NCI-H82 treated with DMSO at 0.1 percent for 48 hours (cell line): ENCODE results near the gene RSAD2.

ENCODE experiments used
- DNase-seq: peaks from one replicate; lab custom pipeline; 2025; ENCODE audit not compliant: unreplicated experiment; lab: John Stamatoyannopoulos, UW

Gene RSAD2

GRCh38 chr2:6905668-6906067 is 28.1 kb downstream of the RSAD2 start:
- no peak for DNase-seq

- DNase-seq, result no peak
Measured at GRCh38 chr2:6906165-6906741, 28.7 kb downstream of the RSAD2 start.

- DNase-seq, result no peak
Measured at GRCh38 chr2:6908291-6908690, 30.7 kb downstream of the RSAD2 start.

- no peak for DNase-seq
Measured at GRCh38 chr2:6909431-6910385, 32.1 kb downstream of the RSAD2 start.

- DNase-seq, result no peak
Measured at GRCh38 chr2:6911721-6912120, 34.1 kb downstream of the RSAD2 start.

- no peak for DNase-seq
Measured at GRCh38 chr2:6913415-6914157, 36.0 kb downstream of the RSAD2 start.

GRCh38 chr2:6914828-6915227 is 37.3 kb downstream of the RSAD2 start:
- no peak for DNase-seq

- DNase-seq, result no peak
Measured at GRCh38 chr2:6915399-6915798, 37.8 kb downstream of the RSAD2 start.

GRCh38 chr2:6916224-6916623 is 38.6 kb downstream of the RSAD2 start:
- DNase-seq, result no peak

- no peak for DNase-seq
Measured at GRCh38 chr2:6916736-6917070, 39.1 kb downstream of the RSAD2 start.

- no peak for DNase-seq
Measured at GRCh38 chr2:6917071-6917760, 39.6 kb downstream of the RSAD2 start, which contains the start of gene RNF144A. TSS of gene RNF144A (plus strand) at chr2:6917412. CDS start at chr2:6996927, 79,515 bp downstream.

GRCh38 chr2:6917761-6918421 is 40.3 kb downstream of the RSAD2 start:
- DNase-seq, result no peak

- DNase-seq, result no peak
Measured at GRCh38 chr2:6919901-6920742, 42.5 kb downstream of the RSAD2 start.

- no peak for DNase-seq
Measured at GRCh38 chr2:6920743-6921064, 43.1 kb downstream of the RSAD2 start.

GRCh38 chr2:6921321-6921922 is 43.8 kb downstream of the RSAD2 start:
- no peak for DNase-seq

- DNase-seq, result no peak
Measured at GRCh38 chr2:6922201-6922656, 44.7 kb downstream of the RSAD2 start.

- DNase-seq, result no peak
Measured at GRCh38 chr2:6923319-6923718, 45.7 kb downstream of the RSAD2 start.

- no peak for DNase-seq
Measured at GRCh38 chr2:6924101-6924923, 46.7 kb downstream of the RSAD2 start.
